GM21717 (cell line): ENCODE measurements around the gene TMEM238.

ENCODE experiments used
- ATAC-seq: cut with Tn5 transposase; IDR thresholded peaks from one replicate; pipeline ENCODE4 v1.9.1; 2021; ENCODE audit warnings: mild to moderate bottlenecking, moderate library complexity; ENCODE audit not compliant: unreplicated experiment

The TMEM238 gene

DNA sequence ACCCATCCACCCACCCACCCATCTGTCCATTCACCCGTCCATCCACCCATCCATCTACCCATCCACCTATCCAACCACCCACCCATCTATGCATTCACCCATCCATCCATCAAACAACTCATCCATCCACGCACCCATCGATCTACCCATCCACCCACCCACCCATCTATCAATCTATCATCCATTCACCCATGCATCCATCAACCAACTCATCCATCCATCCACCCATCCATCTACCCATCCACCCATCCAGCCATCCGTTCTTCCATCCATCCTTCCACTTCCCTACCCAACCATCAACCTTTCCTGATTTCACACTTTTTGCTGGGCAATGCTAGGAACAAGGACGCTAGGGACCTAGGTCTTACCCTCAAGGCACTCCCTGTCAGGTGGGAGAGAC lies 2.1 kb downstream of the TMEM238 start:
- ATAC-seq, result no peak

DNA sequence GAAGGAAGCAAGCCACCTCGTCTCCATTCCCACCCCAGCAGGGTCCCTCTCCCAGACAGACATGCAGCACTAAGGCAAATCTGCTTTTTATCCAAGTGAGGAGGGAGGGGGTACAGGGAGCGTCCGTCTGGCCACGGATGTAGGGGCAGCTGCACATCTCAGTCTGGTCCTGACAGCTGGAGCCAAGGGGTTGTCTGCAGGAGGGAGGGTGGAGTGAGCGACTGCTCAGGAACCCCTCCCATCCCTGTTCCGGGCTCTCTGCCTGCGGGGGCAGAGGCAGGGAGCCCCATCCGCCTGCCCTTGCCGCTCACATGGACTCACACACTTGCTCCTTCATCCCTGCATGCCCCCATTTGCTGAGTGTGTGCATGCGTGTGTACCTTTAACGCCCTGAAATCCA lies 4.9 kb downstream of the TMEM238 start:
- ATAC-seq, result no peak

DNA sequence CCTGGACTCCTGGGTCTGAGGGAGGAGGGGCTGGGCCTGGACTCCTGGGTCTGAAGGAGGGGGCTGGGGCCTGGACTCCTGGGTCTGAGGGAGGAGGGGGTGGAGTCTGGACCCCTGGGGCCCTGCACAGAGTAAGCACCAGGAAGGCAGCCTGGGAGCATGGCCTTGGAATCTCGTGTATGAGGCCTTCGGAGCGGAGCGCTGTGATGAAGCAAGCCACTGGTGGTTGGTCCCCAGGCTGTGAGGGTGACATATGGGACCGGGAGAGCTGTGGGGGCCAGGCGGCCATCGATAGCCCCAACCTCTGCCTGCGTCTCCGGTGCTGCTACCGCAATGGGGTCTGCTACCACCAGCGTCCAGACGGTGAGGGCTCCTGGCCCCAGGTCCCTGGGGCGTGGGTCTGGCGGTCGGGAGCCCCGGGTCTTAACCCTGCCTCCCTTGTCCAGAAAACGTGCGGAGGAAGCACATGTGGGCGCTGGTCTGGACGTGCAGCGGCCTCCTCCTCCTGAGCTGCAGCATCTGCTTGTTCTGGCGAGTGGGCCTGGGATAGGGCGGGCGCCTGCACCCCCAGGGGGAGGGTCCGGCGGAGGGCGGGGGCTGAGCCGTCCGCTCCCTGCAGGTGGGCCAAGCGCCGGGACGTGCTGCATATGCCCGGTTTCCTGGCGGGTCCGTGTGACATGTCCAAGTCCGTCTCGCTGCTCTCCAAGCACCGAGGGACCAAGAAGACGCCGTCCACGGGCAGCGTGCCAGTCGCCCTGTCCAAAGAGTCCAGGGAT lies 6.5 kb downstream of the TMEM238 start:
- no peak for ATAC-seq

GRCh38 chr19:55376241-55376933 lies 7.7 kb downstream of the TMEM238 start, which contains the start of gene TMEM190:
Gene TMEM190 (plus strand): TSS chr19:55376826. CDS start chr19:55376854, 28 bp downstream.
- no peak for ATAC-seq

DNA sequence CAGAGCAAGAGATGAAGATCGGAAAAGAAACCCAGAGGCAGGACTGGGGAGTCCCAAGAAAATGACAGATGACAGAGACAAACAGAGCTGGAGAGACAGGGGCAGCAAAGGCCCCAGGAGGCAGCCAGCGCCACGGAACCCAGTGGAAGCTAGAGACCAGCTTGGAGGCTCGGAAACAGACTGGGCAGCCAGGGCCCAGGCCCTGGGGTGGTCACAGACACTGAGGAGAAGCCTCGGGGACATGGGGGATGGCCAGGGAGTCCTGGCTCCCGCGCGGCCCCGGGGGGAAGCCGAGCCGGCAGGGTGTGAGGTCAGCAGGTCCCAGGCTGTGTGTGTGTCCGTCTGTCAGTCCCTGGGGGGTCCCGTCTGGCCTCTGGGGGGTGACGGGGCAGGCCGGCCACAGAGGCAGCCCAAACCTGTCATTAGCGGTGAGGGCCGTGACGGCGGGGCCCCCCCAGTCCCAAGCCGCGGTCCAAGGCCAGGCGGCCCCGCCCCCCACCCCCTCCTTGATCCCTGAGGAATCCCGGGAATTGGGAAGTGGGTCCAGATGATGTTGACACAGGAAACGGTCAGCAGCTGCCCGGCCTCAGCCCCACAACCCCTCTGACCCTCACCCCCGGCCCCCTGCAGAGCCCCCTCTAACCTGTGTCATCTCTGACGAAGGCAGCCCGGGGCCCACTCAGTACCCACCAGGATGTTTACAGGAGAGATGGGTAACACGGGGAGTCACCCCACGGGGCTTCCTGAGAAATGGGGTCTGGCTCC lies 9.9 kb downstream of the TMEM238 start:
- ATAC-seq, result no peak

DNA sequence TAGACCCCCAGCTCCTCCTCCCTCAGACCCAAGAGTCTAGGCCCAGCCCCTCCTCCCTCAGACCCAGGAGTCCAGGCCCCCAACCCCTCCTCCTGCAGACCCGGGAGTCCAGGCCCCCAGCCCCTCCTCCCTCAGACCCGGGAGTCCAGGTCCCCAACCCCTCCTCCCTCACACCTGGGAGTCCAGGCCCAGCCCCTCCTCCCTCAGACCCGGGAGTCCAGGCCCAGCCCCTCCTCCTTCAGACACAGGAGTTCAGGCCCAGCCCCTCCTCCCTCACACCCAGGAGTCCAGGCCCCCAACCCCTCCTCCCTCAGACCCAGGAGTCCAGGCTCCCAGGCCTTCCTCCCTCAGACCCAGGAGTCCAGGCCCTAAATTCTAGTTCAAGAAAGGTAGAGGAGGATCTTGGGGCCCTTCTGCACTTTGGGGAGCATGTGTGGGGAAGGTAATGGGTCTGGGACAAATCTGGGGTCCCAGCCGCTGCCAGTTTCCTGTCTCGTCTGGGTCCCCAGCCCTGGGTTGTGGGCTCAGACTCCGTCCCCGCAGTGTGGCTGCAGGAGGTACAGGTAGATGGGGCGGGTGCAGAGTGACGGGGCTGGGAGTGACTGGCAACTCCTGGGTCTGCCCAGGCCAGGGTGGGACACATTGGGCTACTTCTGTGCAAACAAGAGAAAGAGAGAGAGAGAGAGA lies 10.6 kb downstream of the TMEM238 start:
- no peak for ATAC-seq

GRCh38 chr19:55372316-55373081 lies 11.6 kb downstream of the TMEM238 start:
- ATAC-seq, result no peak

GRCh38 chr19:55370305-55370988 lies 13.6 kb downstream of the TMEM238 start, which contains the start of gene IL11:
Gene IL11 (minus strand): TSS chr19:55370463. CDS start chr19:55370310, 153 bp downstream.
- no peak for ATAC-seq

GRCh38 chr19:55369653-55370304 lies 14.3 kb downstream of the TMEM238 start:
- ATAC-seq, result no peak

GRCh38 chr19:55368701-55369563 lies 15.2 kb downstream of the TMEM238 start:
- no peak for ATAC-seq

GRCh38 chr19:55368106-55368505 lies 16.0 kb downstream of the TMEM238 start:
- no peak for ATAC-seq

DNA sequence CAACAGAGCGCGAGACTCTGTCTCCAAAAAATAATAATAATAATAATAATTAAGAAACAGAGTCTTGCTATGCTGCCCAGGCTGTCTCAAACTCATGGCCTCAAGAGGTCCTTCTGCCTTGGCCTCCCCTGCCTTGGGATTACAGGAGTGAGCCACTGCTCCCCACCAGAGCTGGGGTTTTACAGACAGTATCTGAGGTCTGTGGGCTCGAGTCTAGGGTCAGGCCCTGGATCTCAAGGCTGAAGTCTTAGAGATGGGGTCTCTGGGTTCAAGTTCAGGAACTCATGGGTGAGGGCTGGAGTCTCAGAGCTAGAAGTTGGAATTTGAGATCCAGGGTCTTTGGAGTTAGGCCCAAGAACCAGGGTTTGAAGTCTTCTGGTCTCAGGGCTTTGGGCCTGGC lies 17.3 kb downstream of the TMEM238 start:
- no peak for ATAC-seq

- ATAC-seq, result no peak
Measured at GRCh38 chr19:55365964-55366363, 18.1 kb downstream of the TMEM238 start.

DNA sequence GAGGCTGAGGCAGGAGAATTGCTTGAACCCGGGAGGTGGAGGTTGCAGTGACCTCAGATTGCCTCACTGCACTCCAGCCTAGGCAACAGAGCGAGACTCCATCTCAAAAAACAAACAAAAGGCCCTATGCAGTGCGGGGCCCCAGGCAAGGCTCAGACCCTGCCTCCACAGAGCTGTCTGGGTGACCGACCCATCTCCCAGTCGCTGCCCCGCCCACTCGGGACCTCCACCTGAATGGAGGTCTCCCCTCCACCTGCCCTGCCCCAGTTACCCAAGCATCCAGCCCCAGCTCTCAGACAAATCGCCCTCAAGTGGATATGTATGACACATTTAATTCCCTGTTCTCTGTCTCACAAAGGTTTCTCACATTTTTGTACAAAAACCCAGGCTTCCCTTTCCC lies 18.8 kb downstream of the TMEM238 start:
- no peak for ATAC-seq

- no peak for ATAC-seq
Measured at GRCh38 chr19:55362990-55363716, 20.9 kb downstream of the TMEM238 start, which contains the start of gene GARIN5B. Gene GARIN5B (minus strand): TSS chr19:55363260. CDS start chr19:55363066, 194 bp downstream.

DNA sequence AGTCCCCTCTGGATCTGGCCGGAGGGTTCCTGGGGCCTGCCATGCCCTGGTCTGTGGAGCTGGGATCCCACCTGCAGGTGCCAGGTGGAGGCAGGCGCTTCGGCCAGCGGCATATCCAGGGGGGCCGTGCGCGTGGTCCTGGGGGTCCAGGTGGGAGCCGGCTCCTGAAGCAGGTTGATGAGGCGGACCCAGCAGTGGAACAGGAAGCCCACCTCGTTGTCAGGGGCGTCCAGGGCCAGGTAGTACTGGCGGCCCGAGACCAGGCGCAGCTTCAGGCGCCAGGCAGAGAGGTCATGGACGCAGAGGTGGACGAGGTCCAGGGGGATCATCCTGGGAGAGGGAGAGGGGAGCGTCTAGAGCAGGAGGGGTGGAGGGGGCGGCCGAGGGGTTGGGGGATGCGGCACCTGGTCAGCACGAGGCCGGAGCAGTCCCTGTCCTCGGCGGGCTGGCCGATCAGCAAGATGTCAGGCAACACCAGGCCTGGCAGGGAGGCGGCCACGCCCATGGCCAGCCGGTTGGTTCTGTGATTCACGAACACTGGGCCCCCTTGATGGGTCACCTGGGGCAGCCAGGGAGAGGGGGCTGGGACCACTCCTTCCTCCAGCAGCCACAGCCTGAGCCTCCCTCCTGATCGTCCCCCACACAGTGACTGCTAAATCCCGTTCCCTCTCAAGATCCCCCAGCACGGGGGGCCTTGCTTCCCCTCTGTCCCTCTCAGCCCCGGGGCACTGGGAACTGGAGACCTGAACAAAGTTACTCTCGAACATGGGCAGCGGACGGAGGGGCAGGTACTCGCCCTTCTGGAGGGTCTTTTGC lies 21.7 kb downstream of the TMEM238 start:
- ATAC-seq, result no peak
